Stimulated activated CD4-positive, alpha-beta T cell treated with anti-CD3 and anti-CD28 coated beads, Interleukin-1b, Interleukin-23, amount 100 ng/mL, for 24 hours (primary cell): ENCODE results near the gene CRACDL.
"Not testable (repeated sequence)": the region's sequence is repeated elsewhere in the genome, so short reads cannot be mapped to it uniquely, and the experiment has no call there.

ENCODE experiments used
- DNase-seq, 4 experiments: peaks; one replicate each; pipeline ENCODE4 v3.0.0-alpha.2; 2020; ENCODE audit warnings: low read depth in 4 of 4, low spot score in 1 of 4

CRACDL gene

GRCh38 chr2:98907966-98908905 lies 27.8 kb downstream of the CRACDL start:
- no peak for DNase-seq

GRCh38 chr2:98907385-98907784 lies 28.6 kb downstream of the CRACDL start:
- no peak for DNase-seq

- no peak for DNase-seq
Measured at GRCh38 chr2:98903767-98904485, 32.1 kb downstream of the CRACDL start.

- DNase-seq = no peak
Measured at GRCh38 chr2:98903064-98903355, 33.0 kb downstream of the CRACDL start.

- DNase-seq = no peak
Measured at GRCh38 chr2:98902209-98903063, 33.6 kb downstream of the CRACDL start.

- no peak for DNase-seq
Measured at GRCh38 chr2:98901702-98902101, 34.3 kb downstream of the CRACDL start.

- DNase-seq = no peak
Measured at GRCh38 chr2:98901291-98901690, 34.7 kb downstream of the CRACDL start.

- DNase-seq = no peak
Measured at GRCh38 chr2:98900721-98901120, 35.3 kb downstream of the CRACDL start.

GRCh38 chr2:98899703-98900078 lies 36.3 kb downstream of the CRACDL start:
- not testable (repeated sequence) for DNase-seq

- DNase-seq = no peak
Measured at GRCh38 chr2:98899041-98899702, 36.9 kb downstream of the CRACDL start.

GRCh38 chr2:98898423-98898841 lies 37.6 kb downstream of the CRACDL start:
- no peak for DNase-seq

GRCh38 chr2:98897746-98898145 lies 38.3 kb downstream of the CRACDL start:
- DNase-seq = no peak

- DNase-seq = no peak
Measured at GRCh38 chr2:98896944-98897343, 39.1 kb downstream of the CRACDL start.

- DNase-seq = no peak
Measured at GRCh38 chr2:98896416-98896815, 39.6 kb downstream of the CRACDL start.

- DNase-seq = no peak
Measured at GRCh38 chr2:98895901-98896300, 40.1 kb downstream of the CRACDL start.

GRCh38 chr2:98895221-98895620 lies 40.8 kb downstream of the CRACDL start:
- no peak for DNase-seq

- no peak for DNase-seq
Measured at GRCh38 chr2:98894331-98895000, 41.6 kb downstream of the CRACDL start.

- DNase-seq = no peak
Measured at GRCh38 chr2:98893911-98894321, 42.1 kb downstream of the CRACDL start.

- no peak for DNase-seq
Measured at GRCh38 chr2:98892871-98893270, 43.2 kb downstream of the CRACDL start.

GRCh38 chr2:98891591-98891990 lies 44.4 kb downstream of the CRACDL start:
- no peak for DNase-seq
